HG03442 (cell line): ENCODE measurements around the gene FOXO1.
A peak's percentile ranks its signal among the peaks of the same experiment; 100 is the strongest.

Experiments
- ATAC-seq: cut with Tn5 transposase; IDR thresholded peaks from one replicate; pipeline ENCODE4 v1.9.1; 2021; ENCODE audit warnings: mild to moderate bottlenecking, moderate library complexity; ENCODE audit not compliant: unreplicated experiment

The FOXO1 gene

GRCh38 chr13:40517486-40518480, 148.7 kb downstream of the FOXO1 start:
- ATAC-seq: peak; percentile 78

GRCh38 chr13:40515702-40516101, 150.7 kb downstream of the FOXO1 start:
- no peak for ATAC-seq

- no peak for ATAC-seq
Measured at GRCh38 chr13:40514802-40515201, 151.6 kb downstream of the FOXO1 start.

- no peak for ATAC-seq
Measured at GRCh38 chr13:40509876-40510275, 156.6 kb downstream of the FOXO1 start.

GRCh38 chr13:40508767-40509342, 157.6 kb downstream of the FOXO1 start:
- no peak for ATAC-seq

GRCh38 chr13:40508127-40508526, 158.3 kb downstream of the FOXO1 start:
- ATAC-seq: no peak

GRCh38 chr13:40506592-40507446, 159.6 kb downstream of the FOXO1 start:
- no peak for ATAC-seq
